CD4-positive, alpha-beta T cell treated with Interleukin-2 at 100 ng/mL for 4 hours (primary cell): ENCODE data around the gene TAMALIN.

Source experiments
- DNase-seq: peaks from one replicate; pipeline ENCODE4 v3.0.0-alpha.2; 2020; ENCODE audit warnings: low spot score

The TAMALIN gene

DNA sequence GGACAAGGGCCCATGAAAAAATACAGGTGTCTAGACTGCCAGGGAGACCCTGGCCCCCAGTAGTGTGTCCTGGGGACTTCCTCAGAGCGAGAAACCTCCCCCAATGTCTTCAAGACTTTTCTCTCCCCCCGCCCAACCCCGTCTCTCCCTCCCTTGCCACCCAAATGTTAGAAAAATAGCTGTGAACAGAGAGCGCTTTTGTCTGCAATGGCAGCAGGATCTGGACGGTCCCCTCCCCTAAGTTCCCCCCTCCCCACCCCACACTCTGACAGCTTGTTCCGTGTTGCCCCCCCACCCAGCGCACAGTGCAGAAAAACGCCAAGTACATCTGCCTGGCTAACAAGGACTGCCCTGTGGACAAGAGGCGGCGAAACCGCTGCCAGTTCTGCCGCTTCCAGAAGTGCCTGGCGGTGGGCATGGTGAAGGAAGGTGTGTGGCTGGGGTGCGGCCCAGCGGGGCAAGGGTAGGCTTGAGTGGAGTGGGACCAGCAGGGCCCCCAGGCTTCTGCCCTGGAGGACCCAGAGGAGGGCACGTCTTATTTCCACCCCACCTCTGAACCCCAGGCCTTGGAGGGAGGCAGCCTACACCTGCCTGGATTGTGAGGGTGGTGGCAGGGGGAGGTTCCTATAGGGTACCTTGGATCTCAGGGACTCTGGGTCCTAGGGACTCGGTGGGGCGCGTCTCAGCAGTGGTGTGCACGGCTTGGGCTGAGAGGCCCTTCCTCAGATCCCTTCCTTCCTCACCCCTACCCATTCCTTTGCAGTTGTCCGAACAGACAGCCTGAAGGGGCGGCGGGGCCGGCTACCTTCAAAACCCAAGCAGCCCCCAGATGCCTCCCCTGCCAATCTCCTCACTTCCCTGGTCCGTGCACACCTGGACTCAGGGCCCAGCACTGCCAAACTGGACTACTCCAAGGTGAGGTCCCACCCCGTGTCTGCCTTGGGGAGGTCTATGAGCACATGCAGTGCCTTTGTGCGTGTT, 49.3 kb downstream of the TAMALIN start:
- no peak for DNase-seq

DNA sequence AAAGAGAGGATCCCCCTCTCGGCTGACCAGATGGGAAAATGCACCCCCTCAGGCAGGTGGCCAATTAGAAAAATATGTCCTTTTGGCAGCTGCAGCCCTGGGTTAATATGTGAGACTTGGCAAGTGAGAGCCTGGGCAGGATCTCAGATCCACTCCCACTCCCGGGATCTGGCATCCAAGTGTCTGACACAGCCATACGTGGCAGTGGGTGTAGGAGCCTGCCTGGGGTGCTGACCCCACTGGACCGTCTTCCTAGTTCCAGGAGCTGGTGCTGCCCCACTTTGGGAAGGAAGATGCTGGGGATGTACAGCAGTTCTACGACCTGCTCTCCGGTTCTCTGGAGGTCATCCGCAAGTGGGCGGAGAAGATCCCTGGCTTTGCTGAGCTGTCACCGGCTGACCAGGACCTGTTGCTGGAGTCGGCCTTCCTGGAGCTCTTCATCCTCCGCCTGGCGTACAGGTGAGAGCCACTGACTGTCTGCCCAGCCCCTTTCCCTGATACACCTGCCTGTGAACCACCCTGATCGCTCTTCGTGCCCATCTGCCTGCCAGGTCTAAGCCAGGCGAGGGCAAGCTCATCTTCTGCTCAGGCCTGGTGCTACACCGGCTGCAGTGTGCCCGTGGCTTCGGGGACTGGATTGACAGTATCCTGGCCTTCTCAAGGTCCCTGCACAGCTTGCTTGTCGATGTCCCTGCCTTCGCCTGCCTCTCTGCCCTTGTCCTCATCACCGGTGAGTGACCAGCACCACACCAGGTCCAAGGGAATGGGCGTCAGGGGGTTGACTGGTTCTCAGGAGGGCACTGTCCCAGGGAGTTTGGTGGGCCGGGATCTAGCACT, 50.3 kb downstream of the TAMALIN start:
- no peak for DNase-seq

DNA sequence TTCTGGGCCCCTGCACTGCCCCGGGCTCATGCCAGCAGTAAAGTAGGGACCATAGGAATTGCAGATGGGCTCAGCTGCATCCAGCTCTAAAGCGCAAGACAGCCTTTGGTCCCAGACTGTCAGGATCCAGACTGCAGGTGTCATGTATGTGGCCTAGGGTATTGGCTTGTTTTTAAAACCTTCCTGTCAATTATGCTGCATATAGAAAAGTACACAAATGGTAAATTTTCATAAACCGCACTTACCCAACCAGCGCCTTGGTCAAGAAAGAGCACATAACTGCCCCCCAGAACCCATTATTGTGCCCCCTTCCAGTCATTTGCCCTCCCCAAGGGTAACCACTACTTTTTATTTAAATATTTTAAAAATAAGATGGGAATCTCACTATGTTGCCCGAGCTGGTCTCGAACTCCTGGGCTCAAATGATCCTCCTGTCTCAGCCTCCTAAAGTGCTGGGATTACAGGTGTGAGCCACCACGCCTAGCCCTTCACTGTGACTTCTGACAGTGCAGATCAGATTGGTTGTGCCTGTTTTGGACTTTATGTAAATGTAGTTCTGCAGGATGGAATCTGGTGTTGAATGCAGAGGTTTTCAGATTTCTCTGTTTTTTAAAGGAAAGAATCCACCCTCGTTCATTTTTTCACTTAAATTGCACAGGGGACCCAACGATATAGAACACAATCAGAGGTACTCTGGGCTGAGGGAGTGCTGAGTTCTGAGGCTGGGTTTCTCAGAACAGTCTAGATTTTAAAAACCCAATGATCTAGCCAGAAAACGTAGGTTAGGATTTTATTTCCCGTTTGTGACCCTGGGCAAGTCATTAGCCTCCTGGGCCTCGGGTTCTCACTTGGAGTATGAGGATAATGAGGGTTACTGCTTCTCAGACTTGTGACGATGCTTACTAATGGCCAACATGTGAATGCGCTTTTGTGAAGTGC, 51.2 kb downstream of the TAMALIN start:
- DNase-seq: no peak

DNA sequence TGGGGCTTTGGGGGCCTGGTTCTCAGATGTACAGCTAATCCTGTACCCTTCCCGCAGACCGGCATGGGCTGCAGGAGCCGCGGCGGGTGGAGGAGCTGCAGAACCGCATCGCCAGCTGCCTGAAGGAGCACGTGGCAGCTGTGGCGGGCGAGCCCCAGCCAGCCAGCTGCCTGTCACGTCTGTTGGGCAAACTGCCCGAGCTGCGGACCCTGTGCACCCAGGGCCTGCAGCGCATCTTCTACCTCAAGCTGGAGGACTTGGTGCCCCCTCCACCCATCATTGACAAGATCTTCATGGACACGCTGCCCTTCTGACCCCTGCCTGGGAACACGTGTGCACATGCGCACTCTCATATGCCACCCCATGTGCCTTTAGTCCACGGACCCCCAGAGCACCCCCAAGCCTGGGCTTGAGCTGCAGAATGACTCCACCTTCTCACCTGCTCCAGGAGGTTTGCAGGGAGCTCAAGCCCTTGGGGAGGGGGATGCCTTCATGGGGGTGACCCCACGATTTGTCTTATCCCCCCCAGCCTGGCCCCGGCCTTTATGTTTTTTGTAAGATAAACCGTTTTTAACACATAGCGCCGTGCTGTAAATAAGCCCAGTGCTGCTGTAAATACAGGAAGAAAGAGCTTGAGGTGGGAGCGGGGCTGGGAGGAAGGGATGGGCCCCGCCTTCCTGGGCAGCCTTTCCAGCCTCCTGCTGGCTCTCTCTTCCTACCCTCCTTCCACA, 52.0 kb downstream of the TAMALIN start:
- no peak for DNase-seq

DNA sequence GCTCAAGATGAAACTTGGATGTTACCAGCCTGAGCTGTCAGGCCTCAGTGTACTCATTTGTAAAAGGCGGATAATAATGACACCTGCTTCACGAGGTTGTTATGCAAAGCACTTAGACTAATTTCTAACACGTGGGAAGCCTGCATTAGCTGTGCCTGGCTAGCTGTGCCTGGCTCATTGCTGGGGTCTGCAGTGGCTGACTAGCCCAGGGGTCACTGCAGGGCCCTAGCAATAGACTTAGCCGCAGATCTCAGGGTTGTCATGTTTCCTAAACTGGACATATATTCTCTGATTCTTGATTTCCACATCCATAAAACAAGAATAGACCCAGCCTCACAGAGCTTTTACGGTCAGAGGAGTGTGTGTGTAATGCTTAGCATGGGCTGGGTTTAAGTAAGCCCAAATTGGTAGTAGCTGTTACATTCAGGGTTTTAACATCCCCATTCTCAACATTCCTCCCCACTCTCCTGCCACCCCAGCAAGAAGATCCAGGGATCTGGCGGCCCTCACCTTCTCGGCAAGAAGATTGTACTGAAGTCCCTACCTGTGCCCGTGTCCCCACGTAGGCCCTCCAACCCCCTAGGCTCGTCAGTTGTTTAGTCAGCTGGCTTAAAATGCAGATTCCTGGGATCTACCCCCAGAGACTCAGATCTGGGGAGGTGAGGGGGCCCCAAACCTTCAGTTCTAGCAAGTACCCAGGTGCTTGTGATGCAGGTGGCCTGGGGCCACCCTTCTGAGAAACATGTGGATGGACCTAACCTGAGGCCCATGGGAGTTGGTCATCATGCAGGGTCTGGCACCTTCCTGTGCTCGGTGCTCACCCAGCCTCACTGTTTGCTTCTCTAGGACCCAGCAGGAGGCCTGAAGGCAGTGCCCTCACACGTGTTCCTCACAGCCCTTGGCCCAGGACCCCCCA, 53.1 kb downstream of the TAMALIN start:
- no peak for DNase-seq

DNA sequence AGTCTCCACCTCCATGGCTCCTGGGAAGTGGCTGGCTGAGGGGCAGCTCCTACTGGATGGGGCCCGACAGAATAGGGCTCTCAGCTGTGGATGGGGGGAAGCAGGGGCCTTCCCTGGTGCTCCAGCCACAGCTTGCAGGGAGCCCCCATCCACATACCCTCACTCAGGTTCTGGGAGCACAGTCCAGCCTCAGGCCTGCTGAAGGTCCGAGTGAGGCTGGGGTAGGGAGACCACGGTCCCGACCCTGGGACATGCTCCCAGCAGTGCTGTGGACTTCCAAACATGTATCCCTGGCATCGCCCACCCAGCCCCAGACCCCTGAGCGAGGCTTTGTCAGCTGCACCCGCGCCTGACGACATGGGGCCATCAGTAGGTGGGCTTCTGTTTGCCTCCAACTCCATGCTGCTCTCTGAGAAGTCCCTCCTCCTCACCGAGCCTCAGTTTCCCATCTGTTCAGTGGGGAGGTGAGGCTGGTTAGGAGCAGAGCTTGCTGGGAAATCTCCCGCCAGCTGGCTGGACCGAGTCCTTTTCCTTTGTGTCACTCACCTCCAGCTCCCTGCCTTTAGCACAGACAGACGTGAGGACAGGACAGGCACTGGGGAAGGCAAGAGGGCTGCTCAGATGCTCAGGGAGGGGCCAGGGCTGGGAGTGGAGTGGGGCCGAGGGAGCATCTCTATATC, 53.9 kb downstream of the TAMALIN start:
- no peak for DNase-seq

DNA sequence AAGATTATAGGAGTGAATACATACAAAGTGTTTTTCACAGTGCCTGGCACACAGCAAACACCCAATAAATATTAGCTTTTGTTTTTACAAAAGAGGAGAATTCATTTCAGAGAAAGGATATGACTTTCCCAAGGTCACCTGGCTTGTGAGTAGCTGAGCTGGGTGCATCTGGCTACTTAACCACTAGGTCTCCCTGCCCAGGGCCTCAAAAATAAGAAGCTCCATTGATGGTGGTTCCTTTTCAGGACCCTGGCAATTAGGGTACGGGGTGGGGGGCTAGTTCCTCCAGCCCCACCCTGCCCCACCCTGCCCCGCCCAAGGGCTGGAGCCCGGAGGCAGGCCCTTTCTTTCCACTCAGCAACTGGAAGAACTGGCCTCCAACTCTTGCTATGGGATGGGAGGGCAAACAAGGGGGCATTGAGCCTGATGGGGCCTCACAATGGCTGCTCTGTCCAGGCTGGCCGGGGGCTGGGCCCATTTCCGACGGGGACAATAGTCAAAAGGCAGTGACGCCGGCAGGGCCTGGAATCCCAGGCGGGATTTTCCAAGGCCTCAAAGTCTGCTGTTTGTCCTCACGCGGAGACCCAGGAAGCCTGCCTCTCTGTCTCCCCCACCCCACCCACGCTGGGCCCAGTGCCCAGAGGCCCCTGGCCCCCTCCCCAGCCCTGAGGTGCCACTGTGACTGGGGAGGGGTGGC, 54.9 kb downstream of the TAMALIN start:
- no peak for DNase-seq

DNA sequence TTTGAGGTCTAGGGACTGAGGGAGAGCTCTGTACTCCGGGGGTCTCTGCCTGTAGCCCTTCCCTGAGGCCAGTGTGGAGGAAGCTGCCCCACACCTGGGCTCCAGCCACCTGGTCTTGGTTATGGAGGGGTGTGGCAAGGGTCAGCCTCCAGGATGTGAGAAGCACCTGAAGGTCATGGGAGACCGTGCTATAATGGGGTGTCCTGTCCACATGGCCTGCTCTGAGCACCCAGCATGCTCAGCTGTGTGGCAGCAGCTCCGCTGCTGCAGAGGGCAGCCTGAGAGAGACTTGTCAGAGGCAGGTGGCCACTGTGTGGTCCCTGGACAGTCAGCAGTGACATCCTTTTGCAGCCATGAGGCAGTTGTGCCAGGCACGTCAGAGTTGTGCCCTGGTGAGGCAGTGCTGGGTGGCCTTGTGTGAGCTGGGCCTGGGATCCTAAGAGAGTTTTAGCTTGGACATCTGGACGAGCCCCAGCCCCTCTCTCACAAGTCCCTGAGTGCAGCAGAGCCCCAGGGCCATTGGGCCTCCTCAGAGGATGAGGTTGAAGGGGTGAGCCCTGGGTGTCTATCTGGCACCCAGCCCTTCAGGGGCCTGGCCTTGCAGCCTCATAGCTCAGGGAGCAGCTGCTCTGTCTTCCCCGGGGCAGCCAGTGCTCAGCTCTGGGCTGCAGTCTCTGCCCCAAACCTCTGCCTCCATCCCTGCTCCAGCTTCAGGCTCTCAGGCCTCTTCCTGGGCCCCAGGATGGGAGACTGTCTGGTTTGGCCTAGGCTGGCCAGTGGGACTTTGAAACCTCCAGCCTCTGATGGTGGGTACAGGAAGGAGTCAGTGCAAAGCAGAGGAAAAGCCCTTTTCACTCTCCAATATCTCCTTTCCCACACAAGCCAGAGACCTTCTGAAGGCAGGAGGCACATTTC, 55.7 kb downstream of the TAMALIN start:
- no peak for DNase-seq

DNA sequence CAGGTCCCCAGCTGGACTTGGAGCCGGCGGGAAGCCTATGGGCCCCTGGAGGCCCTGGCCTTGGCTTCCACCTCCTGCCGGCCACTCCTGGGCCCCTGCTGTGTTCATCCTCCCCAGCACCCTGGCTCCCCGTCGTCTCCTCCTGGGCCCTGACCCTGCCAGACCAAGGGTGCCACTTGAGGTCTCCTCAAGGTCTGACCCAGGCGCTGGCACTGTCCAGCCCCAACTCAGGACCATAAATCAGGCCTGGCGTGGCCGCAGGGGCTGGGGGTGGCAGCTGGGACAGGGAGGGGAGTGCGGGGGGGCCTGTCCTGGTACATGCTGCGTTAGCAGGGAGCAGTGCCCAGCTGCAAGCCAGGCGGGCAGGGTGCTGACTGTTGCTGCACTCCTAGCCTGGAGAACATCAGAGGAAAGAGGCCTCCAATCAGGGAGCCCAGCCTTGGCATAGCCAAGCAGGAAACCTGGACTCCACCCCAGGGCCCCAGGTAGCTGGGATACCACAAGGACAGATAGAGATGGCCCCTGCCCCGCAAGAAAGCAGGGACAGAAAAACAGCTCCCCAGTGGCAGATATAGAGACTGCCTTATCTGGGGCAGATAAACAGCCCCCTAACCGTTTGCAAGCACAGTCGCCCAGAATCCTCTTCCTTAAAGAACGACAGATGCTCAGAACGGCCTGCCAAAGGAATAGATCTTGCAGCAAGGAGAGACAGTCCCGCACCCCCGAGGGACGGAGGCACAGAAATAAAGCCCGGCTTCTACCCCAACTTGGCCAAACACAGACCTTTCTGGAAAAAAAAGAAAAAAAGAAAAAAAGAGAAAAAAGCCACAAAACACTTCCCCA, 56.6 kb downstream of the TAMALIN start:
- DNase-seq: no peak

DNA sequence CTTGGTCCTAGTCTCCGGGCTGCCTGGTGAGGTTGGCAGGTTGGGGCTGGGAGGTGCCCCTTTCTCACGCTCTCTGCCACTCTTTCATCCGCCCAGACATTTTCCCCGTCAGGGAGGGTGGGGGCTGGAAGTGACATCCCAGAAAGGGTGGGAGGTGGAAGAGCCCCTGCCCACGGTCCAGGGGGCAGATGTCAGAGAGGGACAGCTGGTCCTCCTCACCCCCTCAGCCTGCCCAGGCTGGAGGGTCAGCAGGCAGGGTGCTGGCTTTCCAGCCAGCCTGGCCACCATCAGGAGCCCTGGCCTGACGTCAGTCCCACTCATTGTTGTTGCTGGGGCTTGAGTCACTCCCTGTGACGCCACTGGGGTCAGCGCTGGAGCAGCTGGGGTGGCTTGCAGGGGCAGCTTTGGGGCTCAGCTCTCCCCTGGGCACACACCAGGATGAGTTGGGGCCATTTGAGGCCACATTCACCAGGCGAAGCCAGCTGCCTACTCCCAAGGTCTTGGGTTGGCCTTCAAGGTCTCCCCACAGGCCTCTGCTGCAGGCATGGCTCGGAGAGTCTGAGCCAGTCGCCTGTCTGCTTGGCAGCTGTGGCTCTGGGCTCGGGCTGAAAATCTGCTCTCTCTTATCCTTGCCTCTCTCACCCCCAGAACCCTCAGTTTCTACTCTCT, 57.4 kb downstream of the TAMALIN start:
- DNase-seq: no peak
